IMR-90 (cell line): ENCODE data around the gene SDHB. TPM values are rescaled to one million over a fixed set of nuclear protein-coding genes. Genes with fewer than 3 reads are reported as not detected.

Experiments used
- ATAC-seq: fragments of 200-7000 bp; cut with Tn5 transposase; 2 replicates; pipeline ENCODE4 v1.9.1; 2020; ENCODE audit warnings: low read depth, mild to moderate bottlenecking, moderate library complexity
- BruUV-seq: library from RNA; stranded (reverse); fragments of 400-500 nt; replicated peaks from 2 replicates; lab custom pipeline; 2021; lab: Mats Ljungman, UMichigan
- CTCF ChIA-PET: fragments of 300-600 bp; formaldehyde crosslinking; extraction: SDS; loops from one replicate; lab custom pipeline; 2021; ENCODE audit warnings: antibody characterized with exemption; lab: Yijun Ruan, JAX
- POLR2A ChIA-PET: fragments of 300-600 bp; sonication (Branson Sonifier 250); formaldehyde crosslinking; loops from one replicate; lab custom pipeline; 2022; ENCODE audit warnings: antibody characterized with exemption; ENCODE audit not compliant: unreplicated experiment; lab: Charles Lee
- DNase-seq: peaks from one replicate; pipeline ENCODE4 v3.0.0; 2013
- H2AFZ ChIP-seq: replicated peaks from 2 replicates; pipeline ENCODE3; 2013; ENCODE audit warnings: low read length, mild to moderate bottlenecking; ENCODE audit not compliant: poor library complexity
- H2AK5ac ChIP-seq: 2 replicates; pipeline ENCODE4 v1.6.1; 2013; ENCODE audit warnings: low read depth, low read length, inconsistent platforms
- H2AK9ac ChIP-seq: replicated peaks from 2 replicates; pipeline ENCODE3; 2013; ENCODE audit warnings: mild to moderate bottlenecking, low read depth, low read length, moderate library complexity; ENCODE audit not compliant: poor library complexity
- H2BK120ac ChIP-seq: 2 replicates; pipeline ENCODE4 v1.6.1; 2013; ENCODE audit warnings: low read depth, low read length, inconsistent platforms
- H2BK15ac ChIP-seq: 3 replicates; pipeline ENCODE4 v1.6.1; 2013; ENCODE audit warnings: low read depth, low read length, inconsistent platforms
- H2BK20ac ChIP-seq: 2 replicates; pipeline ENCODE4 v1.6.1; 2013; ENCODE audit warnings: low read depth, mild to moderate bottlenecking, inconsistent platforms, low read length, moderate library complexity
- H2BK5ac ChIP-seq: 2 replicates; pipeline ENCODE4 v1.6.1; 2013; ENCODE audit warnings: mild to moderate bottlenecking, low read depth, low read length, inconsistent platforms; ENCODE audit not compliant: poor library complexity, severe bottlenecking
- H3K14ac ChIP-seq: replicated peaks from 2 replicates; pipeline ENCODE4 v1.6.1; 2013; ENCODE audit warnings: low read depth, low read length, inconsistent platforms
- H3K18ac ChIP-seq: 2 replicates; pipeline ENCODE4 v1.6.1; 2013; ENCODE audit warnings: low read depth, low read length, control low read depth
- H3K23ac ChIP-seq: 2 replicates; pipeline ENCODE4 v1.6.1; 2013; ENCODE audit warnings: low read depth, low read length, inconsistent platforms
- H3K27ac ChIP-seq: 2 replicates; pipeline ENCODE4 v1.5.1; 2013; ENCODE audit warnings: mild to moderate bottlenecking, control low read depth, low read length; ENCODE audit not compliant: insufficient read depth
- H3K27me3 ChIP-seq: 2 replicates; pipeline ENCODE4 v1.6.1; 2013; ENCODE audit warnings: low read length; ENCODE audit not compliant: control insufficient read depth, insufficient read depth
- H3K36me3 ChIP-seq: 2 replicates; pipeline ENCODE4 v1.6.1; 2013; ENCODE audit warnings: low read length, mixed read lengths; ENCODE audit not compliant: control insufficient read depth, insufficient read depth
- H3K4ac ChIP-seq: 2 replicates; pipeline ENCODE4 v1.6.1; 2013; ENCODE audit warnings: low read depth, low read length, inconsistent platforms
- H3K4me1 ChIP-seq: 2 replicates; pipeline ENCODE4 v1.6.1; 2013; ENCODE audit warnings: low read length, mixed read lengths; ENCODE audit not compliant: control insufficient read depth, insufficient read depth
- H3K4me2 ChIP-seq: 2 replicates; pipeline ENCODE4 v1.6.1; 2013; ENCODE audit warnings: low read depth, mild to moderate bottlenecking, control low read depth, low read length, moderate library complexity
- H3K4me3 ChIP-seq: 2 replicates; pipeline ENCODE4 v1.5.1; 2013; ENCODE audit warnings: low read depth, mild to moderate bottlenecking, control low read depth, low read length, moderate library complexity; ENCODE audit not compliant: insufficient read depth
- H3K56ac ChIP-seq: 2 replicates; pipeline ENCODE4 v1.6.1; 2013; ENCODE audit warnings: low read length, inconsistent platforms; ENCODE audit not compliant: insufficient read depth; ENCODE audit errors: extremely low read depth
- H3K79me1 ChIP-seq, 2 experiments: 2 replicates each; pipeline ENCODE4 v1.6.1; 2013; ENCODE audit warnings: low read length in 2 of 2, inconsistent platforms in 1 of 2, low read depth in 1 of 2
- H3K9ac ChIP-seq: 2 replicates; pipeline ENCODE4 v1.6.1; 2013; ENCODE audit warnings: low read depth, low read length, control low read depth
- H3K9me1 ChIP-seq: 2 replicates; pipeline ENCODE4 v1.6.1; 2013; ENCODE audit warnings: low read length, inconsistent platforms; ENCODE audit not compliant: insufficient read depth
- H3K9me3 ChIP-seq: 2 replicates; pipeline ENCODE4 v1.6.1; 2013; ENCODE audit warnings: low read length; ENCODE audit not compliant: control insufficient read depth, insufficient read depth
- H4K20me1 ChIP-seq: 2 replicates; pipeline ENCODE4 v1.6.1; 2013; ENCODE audit warnings: low read length, inconsistent platforms; ENCODE audit not compliant: insufficient read depth
- H4K5ac ChIP-seq: 2 replicates; pipeline ENCODE4 v1.6.1; 2013; ENCODE audit warnings: mild to moderate bottlenecking, low read depth, low read length, control low read depth
- H4K8ac ChIP-seq, 2 experiments: 2 replicates each; pipeline ENCODE4 v1.6.1; 2013; ENCODE audit warnings: low read depth in 2 of 2, low read length in 2 of 2, control low read depth in 1 of 2, inconsistent platforms in 1 of 2
- H4K91ac ChIP-seq: 2 replicates; pipeline ENCODE4 v1.6.1; 2013; ENCODE audit warnings: low read depth, low read length, inconsistent platforms; ENCODE audit not compliant: insufficient read depth
- BHLHE40 ChIP-seq: fragments of 150-350 bp; IDR thresholded peaks from 2 replicates; pipeline ENCODE4 v1.6.1; 2016; ENCODE audit warnings: mild to moderate bottlenecking, low read depth, low read length
- CHD1 ChIP-seq: IDR thresholded peaks from 2 replicates; pipeline ENCODE4 v1.6.1; 2012; ENCODE audit warnings: low read depth, low read length, improper control_type of control experiment
- MAFK ChIP-seq: IDR thresholded peaks from 2 replicates; pipeline ENCODE4 v1.6.1; 2012; ENCODE audit warnings: low read depth, low read length, improper control_type of control experiment
- MAZ ChIP-seq: IDR thresholded peaks from 2 replicates; pipeline ENCODE4 v1.6.1; 2012; ENCODE audit warnings: low read depth, mild to moderate bottlenecking, low read length, improper control_type of control experiment, moderate library complexity, borderline replicate concordance
- RFX5 ChIP-seq: IDR thresholded peaks from 2 replicates; pipeline ENCODE4 v1.8.0; 2012; ENCODE audit warnings: low read depth, mild to moderate bottlenecking, low read length, moderate library complexity
- SMC3 ChIP-seq: fragments of 150-350 bp; IDR thresholded peaks from 2 replicates; pipeline ENCODE4 v1.6.1; 2016; ENCODE audit warnings: low read depth, mild to moderate bottlenecking, antibody characterized with exemption, low read length, moderate library complexity
- WGBS, 2 experiments: methylation state at CpG; one replicate each; pipeline versions ENCODE4 v1.1.5 to v1.1.7; 2013; ENCODE audit warnings: missing lambda C conversion rate in 2 of 2; ENCODE audit not compliant: insufficient read length in 1 of 2; ENCODE audit errors: extremely low coverage in 2 of 2; 5-methylcytosine and 5-hydroxymethylcytosine counted together
- dilution Hi-C: fragments of 300-500 bp; cut with HindIII; formaldehyde crosslinking; loops from one replicate; pipeline ENCODE4 v1.14.3; 2018; ENCODE audit warnings: low sequenced_read_pairs; ENCODE audit not compliant: unreplicated experiment
- in situ Hi-C: fragments of 300-500 bp; cut with MboI; formaldehyde crosslinking; loops from 3 replicates; pipeline ENCODE4 v1.14.3; 2019; ENCODE audit warnings: low sequenced_read_pairs, inconsistent platforms, mixed read lengths
- intact Hi-C: fragments of 100-400 bp; cut with micrococcal nuclease; formaldehyde crosslinking; loops from 2 replicates; pipeline ENCODE4 v1.10.0; 2022
- polyA plus RNA-seq, 3 experiments: library from polyadenylated mRNA; depleted of rRNA; stranded (reverse); fragments of >200 nt; gene quantifications; 2 replicates each; pipeline ENCODE4 v1.2.3, GENCODE V29; 2012; ENCODE audit warnings: low replicate concordance in 1 of 3
- total RNA-seq: library from RNA; depleted of rRNA; stranded (reverse); fragments of >200 nt; gene quantifications from 2 replicates; pipeline ENCODE4 v1.2.3, GENCODE V29; 2012
- TF ChIP-seq, protein P1 (sequence below): conservative IDR thresholded peaks from 2 replicates; pipeline ENCODE4 v1.5.1; 2012; ENCODE audit warnings: mild to moderate bottlenecking, low read depth, low read length, improper control_type of control experiment
- TF ChIP-seq, protein P2 (sequence below): fragments of 150-350 bp; IDR thresholded peaks from 2 replicates; pipeline ENCODE4 v1.6.1; 2017; ENCODE audit warnings: mild to moderate bottlenecking, antibody characterized with exemption, low read length, low read depth

The SDHB gene
- total and polyA plus RNA-seq, 2 of the 4 experiments (the other 2 are of a cell fraction) = 122 to 206 TPM

DNA sequence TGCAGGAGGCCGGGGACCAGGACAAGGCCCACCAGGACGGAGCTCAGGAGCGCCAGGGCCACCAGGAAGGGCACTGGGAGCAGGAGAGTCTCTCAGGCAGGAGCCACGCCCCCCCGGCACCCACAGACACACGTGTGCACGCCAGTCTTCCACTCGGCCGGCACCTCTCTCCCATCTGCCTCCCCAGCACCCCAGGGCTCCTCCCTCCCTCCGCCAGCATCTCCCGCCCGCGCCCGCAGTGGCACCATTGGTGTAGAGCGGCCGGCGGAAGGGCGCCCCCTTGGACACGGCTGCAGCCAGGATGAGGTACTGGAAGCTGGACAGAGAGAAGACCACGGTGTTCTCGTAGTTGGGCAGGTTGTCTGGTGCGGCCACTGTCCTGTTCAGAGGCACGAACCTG, 67.3 kb downstream of the SDHB start:
- ChIA-PET CTCF (no interaction called here), POLR2A (no interaction called here)
- 100% methylated on average over 1 of the region's 23 CpGs; no CpG with 5 or more reads in 1 of the 2 experiments for WGBS, 2 experiments
- no peak overlapping the region for H2BK20ac ChIP-seq
- BruUV-seq = no TSS peak
- H2BK5ac ChIP-seq = no peak overlapping the region
- no peak overlapping the region for H2BK120ac ChIP-seq
- H3K23ac ChIP-seq = no peak overlapping the region
- intact Hi-C loops = no loop called here
- H3K79me1 ChIP-seq = no peaks in the 10 kb centered on the region
- no peak overlapping the region for H3K4me3 ChIP-seq
- H2BK15ac ChIP-seq = no peak overlapping the region
- in situ Hi-C loops = no loop called here
- no peak overlapping the region for H2AK5ac ChIP-seq
- H3K9ac ChIP-seq = no peak overlapping the region
- no peak overlapping the region for H2AFZ ChIP-seq
- H3K4me1 ChIP-seq = peaks cover 2% of the 10 kb centered on the region; the same call in 1 of the 2 replicates
- no peak overlapping the region for H3K4me2 ChIP-seq
- no peak overlapping the region for H2AK9ac ChIP-seq
- peaks cover 13% of the 10 kb centered on the region for H3K36me3 ChIP-seq
- TF ChIP-seq MAZ (no peak), MAFK (no peak), SMC3 (no peak), BHLHE40 (no peak), RFX5 (no peak), CHD1 (no peak)
- TF ChIP-seq, protein P1, sequence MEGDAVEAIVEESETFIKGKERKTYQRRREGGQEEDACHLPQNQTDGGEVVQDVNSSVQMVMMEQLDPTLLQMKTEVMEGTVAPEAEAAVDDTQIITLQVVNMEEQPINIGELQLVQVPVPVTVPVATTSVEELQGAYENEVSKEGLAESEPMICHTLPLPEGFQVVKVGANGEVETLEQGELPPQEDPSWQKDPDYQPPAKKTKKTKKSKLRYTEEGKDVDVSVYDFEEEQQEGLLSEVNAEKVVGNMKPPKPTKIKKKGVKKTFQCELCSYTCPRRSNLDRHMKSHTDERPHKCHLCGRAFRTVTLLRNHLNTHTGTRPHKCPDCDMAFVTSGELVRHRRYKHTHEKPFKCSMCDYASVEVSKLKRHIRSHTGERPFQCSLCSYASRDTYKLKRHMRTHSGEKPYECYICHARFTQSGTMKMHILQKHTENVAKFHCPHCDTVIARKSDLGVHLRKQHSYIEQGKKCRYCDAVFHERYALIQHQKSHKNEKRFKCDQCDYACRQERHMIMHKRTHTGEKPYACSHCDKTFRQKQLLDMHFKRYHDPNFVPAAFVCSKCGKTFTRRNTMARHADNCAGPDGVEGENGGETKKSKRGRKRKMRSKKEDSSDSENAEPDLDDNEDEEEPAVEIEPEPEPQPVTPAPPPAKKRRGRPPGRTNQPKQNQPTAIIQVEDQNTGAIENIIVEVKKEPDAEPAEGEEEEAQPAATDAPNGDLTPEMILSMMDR = no peak
- TF ChIP-seq, protein P2, sequence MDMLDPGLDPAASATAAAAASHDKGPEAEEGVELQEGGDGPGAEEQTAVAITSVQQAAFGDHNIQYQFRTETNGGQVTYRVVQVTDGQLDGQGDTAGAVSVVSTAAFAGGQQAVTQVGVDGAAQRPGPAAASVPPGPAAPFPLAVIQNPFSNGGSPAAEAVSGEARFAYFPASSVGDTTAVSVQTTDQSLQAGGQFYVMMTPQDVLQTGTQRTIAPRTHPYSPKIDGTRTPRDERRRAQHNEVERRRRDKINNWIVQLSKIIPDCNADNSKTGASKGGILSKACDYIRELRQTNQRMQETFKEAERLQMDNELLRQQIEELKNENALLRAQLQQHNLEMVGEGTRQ = no peak
- DNase-seq (no peak), ATAC-seq (no peak)
- no peak overlapping the region for H3K56ac ChIP-seq
- dilution Hi-C loops = no loop called here
- no peaks in the 10 kb centered on the region for H3K9me3 ChIP-seq
- no peak overlapping the region for H3K27ac ChIP-seq
- H4K91ac ChIP-seq = no peak overlapping the region
- H4K8ac ChIP-seq = no peak overlapping the region
- H4K20me1 ChIP-seq = no peaks in the 10 kb centered on the region
- no peak overlapping the region for H3K4ac ChIP-seq
- H3K27me3 ChIP-seq = no peaks in the 10 kb centered on the region
- H3K9me1 ChIP-seq = no peaks in the 10 kb centered on the region
- no peak overlapping the region for H4K5ac ChIP-seq
- H3K14ac ChIP-seq = no peak overlapping the region
- no peak overlapping the region for H3K18ac ChIP-seq
